Measurements from ENCODE around the gene CREM.

- no peak for TF ChIP-seq BACH2 (CRISPR knock-in tag; IDR thresholded peaks at IDR 0.05; ENCODE audit: borderline replicate concordance)
- TF ChIP-seq, protein P1, sequence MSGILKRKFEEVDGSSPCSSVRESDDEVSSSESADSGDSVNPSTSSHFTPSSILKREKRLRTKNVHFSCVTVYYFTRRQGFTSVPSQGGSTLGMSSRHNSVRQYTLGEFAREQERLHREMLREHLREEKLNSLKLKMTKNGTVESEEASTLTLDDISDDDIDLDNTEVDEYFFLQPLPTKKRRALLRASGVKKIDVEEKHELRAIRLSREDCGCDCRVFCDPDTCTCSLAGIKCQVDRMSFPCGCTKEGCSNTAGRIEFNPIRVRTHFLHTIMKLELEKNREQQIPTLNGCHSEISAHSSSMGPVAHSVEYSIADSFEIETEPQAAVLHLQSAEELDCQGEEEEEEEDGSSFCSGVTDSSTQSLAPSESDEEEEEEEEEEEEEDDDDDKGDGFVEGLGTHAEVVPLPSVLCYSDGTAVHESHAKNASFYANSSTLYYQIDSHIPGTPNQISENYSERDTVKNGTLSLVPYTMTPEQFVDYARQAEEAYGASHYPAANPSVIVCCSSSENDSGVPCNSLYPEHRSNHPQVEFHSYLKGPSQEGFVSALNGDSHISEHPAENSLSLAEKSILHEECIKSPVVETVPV (CRISPR knock-in tag; IDR thresholded peaks at IDR 0.05) = no peak
- TF ChIP-seq CSDC2 (CRISPR knock-in tag; IDR thresholded peaks at IDR 0.05) = no peak
- no peak for TF ChIP-seq ISL1 (CRISPR knock-in tag; IDR thresholded peaks at IDR 0.05)
- TF ChIP-seq POU6F1 (CRISPR knock-in tag; IDR thresholded peaks at IDR 0.05; ENCODE audit: borderline replicate concordance, low read depth) = no peak
- no peak for TF ChIP-seq TSHZ2 (CRISPR knock-in tag; IDR thresholded peaks at IDR 0.05)
- TF ChIP-seq OSR1 (CRISPR knock-in tag; IDR thresholded peaks at IDR 0.05) = no peak
- no peak for TF ChIP-seq RARB (CRISPR knock-in tag; IDR thresholded peaks at IDR 0.05)
- no peak for TF ChIP-seq GLIS3 (CRISPR knock-in tag; IDR thresholded peaks at IDR 0.05)
- TF ChIP-seq ARNTL (CRISPR knock-in tag; IDR thresholded peaks at IDR 0.05; ENCODE audit: borderline replicate concordance, low read depth) = no peak
- TF ChIP-seq CREB5 (CRISPR knock-in tag; IDR thresholded peaks at IDR 0.05; ENCODE audit: low read depth) = no peak
- no peak for TF ChIP-seq ESRRG (CRISPR knock-in tag; IDR thresholded peaks at IDR 0.05)
Measured at GRCh38 chr10:35213699-35214098, 87.1 kb downstream of the CREM start.

All from SK-N-SH treated with all-trans-retinoic acid at 6 μM for 48 hours (cell line).